CD4-positive, alpha-beta T cell (primary cell): ENCODE data around the gene PYY. TPM values are rescaled to one million over a fixed set of nuclear protein-coding genes. Genes with fewer than 3 reads are reported as not detected.

Experiments used
- ATAC-seq: fragments of 200-7000 bp; cut with Tn5 transposase; one replicate; pipeline ENCODE4 v1.10.0; 2022; ENCODE audit warnings: mild to moderate bottlenecking; ENCODE audit not compliant: poor library complexity
- CTCF ChIA-PET: fragments of 350-600 bp; sonication (Branson Sonifier 250); formaldehyde crosslinking; loops from one replicate; lab custom pipeline; 2021; ENCODE audit warnings: antibody characterized with exemption, inconsistent platforms; lab: Charles Lee
- POLR2A ChIA-PET: fragments of 350-600 bp; sonication (Branson Sonifier 250); formaldehyde crosslinking; loops from one replicate; lab custom pipeline; 2021; ENCODE audit warnings: antibody characterized with exemption, inconsistent platforms; lab: Charles Lee
- DNase-seq, 14 experiments: peaks; one replicate each; pipeline ENCODE4 v3.0.0-alpha.2; 2013 to 2020; ENCODE audit warnings: mixed read lengths in 2 of 14
- H3K27ac ChIP-seq, 2 donors: one replicate each; pipeline versions ENCODE4 v1.5.1 to v1.7.0; 2013; ENCODE audit warnings: low read length in 2 of 2, low read depth in 1 of 2, mild to moderate bottlenecking in 1 of 2
- H3K27me3 ChIP-seq, 2 experiments: 1 replicate in 1 of 2; 2 replicates in 1 of 2; pipeline versions ENCODE4 v1.6.1 to v1.7.0; 2013; ENCODE audit warnings: low read length in 2 of 2, control low read depth in 1 of 2, mild to moderate bottlenecking in 1 of 2, moderate library complexity in 1 of 2; ENCODE audit not compliant: insufficient read depth in 2 of 2, control insufficient read depth in 1 of 2
- H3K36me3 ChIP-seq: one replicate; pipeline ENCODE4 v1.6.1; 2013; ENCODE audit warnings: low read length, control low read depth; ENCODE audit not compliant: insufficient read depth
- H3K4me1 ChIP-seq: one replicate; pipeline ENCODE4 v1.6.1; 2013; ENCODE audit warnings: low read length, control low read depth; ENCODE audit not compliant: insufficient read depth
- H3K4me3 ChIP-seq: one replicate; pipeline ENCODE4 v1.5.1; 2013; ENCODE audit warnings: mild to moderate bottlenecking, low read length, moderate library complexity
- H3K9me3 ChIP-seq, 2 experiments: 1 replicate in 1 of 2; 2 replicates in 1 of 2; pipeline versions ENCODE4 v1.6.1 to v1.7.0; 2013; ENCODE audit warnings: low read length in 2 of 2, mild to moderate bottlenecking in 2 of 2, control low read depth in 1 of 2, moderate library complexity in 1 of 2; ENCODE audit not compliant: control insufficient read depth in 1 of 2, insufficient read depth in 1 of 2
- H3K27ac Mint-ChIP-seq: one replicate; pipeline ENCODE4 v1.8.0; 2020; ENCODE audit warnings: mixed read lengths
- H3K27me3 Mint-ChIP-seq: one replicate; pipeline ENCODE4 v1.8.0; 2021; ENCODE audit warnings: mixed read lengths
- H3K36me3 Mint-ChIP-seq: one replicate; pipeline ENCODE4 v1.8.0; 2021; ENCODE audit warnings: low read depth, mixed read lengths
- H3K4me1 Mint-ChIP-seq: one replicate; pipeline ENCODE4 v1.8.0; 2021; ENCODE audit warnings: low read depth, mixed read lengths
- H3K4me3 Mint-ChIP-seq: one replicate; pipeline ENCODE4 v1.8.0; 2020; ENCODE audit warnings: mild to moderate bottlenecking, mixed read lengths
- H3K9me3 Mint-ChIP-seq: one replicate; pipeline ENCODE4 v1.8.0; 2020; ENCODE audit warnings: mixed read lengths
- intact Hi-C, 2 experiments: fragments of 100-400 bp; cut with DNase I in 1 of 2; cut with micrococcal nuclease in 1 of 2; formaldehyde crosslinking; loops; one replicate each; pipeline versions ENCODE4 v1.15.1 to v1.9.0; 2023 to 2025; cut with DNase I, micrococcal nuclease
- total RNA-seq, 174 experiments: library from RNA in 2 of 174; stranded (reverse) in 2 of 174; gene quantifications; one replicate each; pipeline ENCODE4 v1.2.3 and lab custom pipeline; 2021 to 2026
- TF ChIP-seq, protein P1 (sequence below): fragments of 200-600 bp; IDR thresholded peaks from one replicate; pipeline ENCODE4 v1.8.0; 2022; ENCODE audit warnings: antibody characterized with exemption, mild to moderate bottlenecking

PYY gene
- total RNA-seq, 2 experiments from 2014 or later, result not detected

DNA sequence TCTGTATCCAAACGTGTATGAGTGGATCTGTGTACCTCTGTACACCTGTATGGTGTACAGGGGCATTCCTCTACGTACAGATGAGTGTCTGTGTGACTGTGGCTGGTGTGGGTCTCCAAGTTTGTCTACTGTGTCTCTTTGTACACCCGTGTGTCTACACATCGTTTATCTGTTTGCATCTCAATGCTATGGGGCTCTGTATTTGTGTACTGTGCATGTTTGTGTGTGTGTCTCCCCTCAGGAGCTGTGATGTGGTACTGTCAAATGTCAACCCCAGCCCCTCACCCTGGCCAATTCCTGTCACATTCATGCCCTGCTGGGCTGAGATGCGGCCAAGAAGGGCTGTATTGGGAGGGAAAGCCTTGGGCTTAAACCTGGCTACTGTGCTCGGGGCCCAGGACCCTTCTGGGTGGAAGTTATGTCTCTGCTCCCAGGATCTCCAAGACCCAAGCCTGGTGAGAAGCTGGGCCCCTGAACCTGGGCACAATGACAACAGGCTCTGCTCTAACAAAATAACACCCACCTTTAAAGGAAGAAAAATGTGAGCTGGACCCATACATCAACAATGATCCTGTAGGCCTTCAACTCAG, 47.2 kb upstream of the PYY start:
- Mint-ChIP-seq H3K9me3 (no peaks in the 10 kb centered on the region), H3K36me3 (no peaks in the 10 kb centered on the region), H3K4me3 (no peak overlapping the region), H3K27me3 (peaks cover 30% of the 10 kb centered on the region), H3K27ac (no peak overlapping the region), H3K4me1 (peaks cover 1% of the 10 kb centered on the region)
- H3K27me3 ChIP-seq, result peaks cover 0 to 7% of the 10 kb centered on the region in 2 experiments
- ChIA-PET CTCF (no interaction called here), POLR2A (no interaction called here)
- peaks cover 18% of the 10 kb centered on the region for H3K4me1 ChIP-seq
- TF ChIP-seq, protein P1, sequence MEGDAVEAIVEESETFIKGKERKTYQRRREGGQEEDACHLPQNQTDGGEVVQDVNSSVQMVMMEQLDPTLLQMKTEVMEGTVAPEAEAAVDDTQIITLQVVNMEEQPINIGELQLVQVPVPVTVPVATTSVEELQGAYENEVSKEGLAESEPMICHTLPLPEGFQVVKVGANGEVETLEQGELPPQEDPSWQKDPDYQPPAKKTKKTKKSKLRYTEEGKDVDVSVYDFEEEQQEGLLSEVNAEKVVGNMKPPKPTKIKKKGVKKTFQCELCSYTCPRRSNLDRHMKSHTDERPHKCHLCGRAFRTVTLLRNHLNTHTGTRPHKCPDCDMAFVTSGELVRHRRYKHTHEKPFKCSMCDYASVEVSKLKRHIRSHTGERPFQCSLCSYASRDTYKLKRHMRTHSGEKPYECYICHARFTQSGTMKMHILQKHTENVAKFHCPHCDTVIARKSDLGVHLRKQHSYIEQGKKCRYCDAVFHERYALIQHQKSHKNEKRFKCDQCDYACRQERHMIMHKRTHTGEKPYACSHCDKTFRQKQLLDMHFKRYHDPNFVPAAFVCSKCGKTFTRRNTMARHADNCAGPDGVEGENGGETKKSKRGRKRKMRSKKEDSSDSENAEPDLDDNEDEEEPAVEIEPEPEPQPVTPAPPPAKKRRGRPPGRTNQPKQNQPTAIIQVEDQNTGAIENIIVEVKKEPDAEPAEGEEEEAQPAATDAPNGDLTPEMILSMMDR, result no peak
- H3K36me3 ChIP-seq, result no peaks in the 10 kb centered on the region
- H3K4me3 ChIP-seq, result no peak overlapping the region
- DNase-seq (no peak), ATAC-seq (no peak)
- intact Hi-C loops, result no loop called here
- peaks cover 0 to 6% of the 10 kb centered on the region in 2 experiments for H3K9me3 ChIP-seq
- no peak overlapping the region for H3K27ac ChIP-seq

DNA sequence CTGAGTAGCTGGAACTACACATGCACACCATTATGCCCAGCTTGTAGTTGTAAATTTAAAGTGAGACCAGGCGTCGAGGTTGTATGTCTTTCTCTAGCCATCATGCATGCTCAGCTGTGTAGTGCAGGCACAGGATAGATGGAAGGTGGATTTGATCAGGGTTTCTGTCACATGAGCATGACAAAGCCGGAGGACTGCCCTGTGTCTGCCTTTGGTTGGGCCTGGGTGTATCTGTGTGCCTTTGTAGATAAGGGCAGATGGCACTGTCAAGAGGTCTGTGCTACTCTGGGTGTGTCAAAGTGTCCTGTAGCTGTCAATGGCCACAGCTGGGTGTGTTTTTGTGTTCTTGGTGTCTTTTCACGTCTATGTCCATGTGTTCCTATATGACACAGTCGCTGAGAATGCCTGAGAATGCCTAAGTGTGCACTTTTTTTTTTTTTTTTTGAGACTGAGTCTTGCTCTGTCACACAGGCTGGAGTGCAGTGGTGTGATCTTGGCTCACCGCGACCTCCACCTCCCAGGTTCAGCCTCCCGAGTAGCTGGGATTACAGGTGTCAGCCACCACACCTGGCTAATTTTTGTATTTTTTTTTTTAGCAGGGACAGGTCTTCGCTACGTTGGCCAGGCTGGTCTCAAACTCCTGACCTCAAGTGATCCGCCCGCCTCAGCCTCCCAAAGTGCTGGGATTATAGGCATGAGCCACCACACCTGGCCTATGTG, 46.6 kb upstream of the PYY start:
- no peak overlapping the region for H3K4me3 Mint-ChIP-seq
- ChIA-PET POLR2A (no interaction called here), CTCF (no interaction called here)
- H3K9me3 ChIP-seq, result peaks cover 0 to 2% of the 10 kb centered on the region in 2 experiments
- DNase-seq, result no peak
- no peaks in the 10 kb centered on the region for H3K36me3 ChIP-seq
- no peaks in the 10 kb centered on the region for H3K9me3 Mint-ChIP-seq
- intact Hi-C loops, result no loop called here
- H3K27ac ChIP-seq, result no peak overlapping the region
- H3K4me1 Mint-ChIP-seq, result no peaks in the 10 kb centered on the region
- H3K4me3 ChIP-seq, result no peak overlapping the region
- H3K27me3 ChIP-seq, result peaks cover 1 to 8% of the 10 kb centered on the region in 2 experiments
- no peak for ATAC-seq
- H3K27me3 Mint-ChIP-seq, result peaks cover 32% of the 10 kb centered on the region
- H3K27ac Mint-ChIP-seq, result no peak overlapping the region
- H3K36me3 Mint-ChIP-seq, result no peaks in the 10 kb centered on the region
- TF ChIP-seq, protein P1, result no peak
- H3K4me1 ChIP-seq, result peaks cover 11% of the 10 kb centered on the region

DNA sequence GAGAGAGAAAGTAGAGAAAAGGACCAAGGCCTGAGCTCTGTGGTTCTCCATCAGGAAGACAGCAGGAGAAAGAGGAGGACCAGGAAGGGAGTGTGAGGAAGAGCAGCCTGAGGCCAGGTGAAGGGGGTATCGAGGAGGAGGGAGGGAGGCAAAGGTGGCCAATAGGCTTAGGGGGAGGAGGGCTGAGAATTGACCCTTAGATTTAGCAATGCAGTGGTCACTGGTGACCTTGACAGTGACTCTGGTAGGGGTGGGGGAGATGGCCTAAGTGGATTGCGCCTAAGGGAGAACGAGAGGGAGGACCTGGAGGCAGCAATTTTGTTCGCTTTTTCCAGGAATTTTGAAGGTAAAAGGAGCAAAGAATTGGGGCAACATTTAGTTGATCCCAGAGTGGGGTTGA, 45.3 kb upstream of the PYY start:
- Mint-ChIP-seq H3K9me3 (no peaks in the 10 kb centered on the region), H3K4me3 (no peak overlapping the region), H3K36me3 (no peaks in the 10 kb centered on the region), H3K4me1 (no peaks in the 10 kb centered on the region), H3K27me3 (peaks cover 37% of the 10 kb centered on the region), H3K27ac (no peak overlapping the region)
- TF ChIP-seq, protein P1, result no peak
- POLR2A ChIA-PET, result no interaction called here
- no peak overlapping the region for H3K27ac ChIP-seq
- no peak for ATAC-seq
- peaks cover 10% of the 10 kb centered on the region for H3K4me1 ChIP-seq
- DNase-seq, result no peak
- no peaks in the 10 kb centered on the region for H3K36me3 ChIP-seq
- peaks cover 9 to 13% of the 10 kb centered on the region in 2 experiments for H3K27me3 ChIP-seq
- H3K4me3 ChIP-seq, result no peak overlapping the region
- intact Hi-C loops, result loop anchor here in 1 of 2 experiments (5.0 kb wide), 1 partner anchor 87 kb away; no protein-coding TSS in a partner anchor
- CTCF ChIA-PET, result no interaction called here
- peaks cover 0 to 7% of the 10 kb centered on the region in 2 experiments for H3K9me3 ChIP-seq
